GM21529 (cell line): Measurements from ENCODE around the gene MRPS21.
"Not testable (repeated sequence)": the region's sequence is repeated elsewhere in the genome, so short reads cannot be mapped to it uniquely, and the experiment has no call there.

Experiments used
- ATAC-seq: cut with Tn5 transposase; IDR thresholded peaks from one replicate; pipeline ENCODE4 v1.9.1; 2021; ENCODE audit not compliant: unreplicated experiment

Gene MRPS21

DNA sequence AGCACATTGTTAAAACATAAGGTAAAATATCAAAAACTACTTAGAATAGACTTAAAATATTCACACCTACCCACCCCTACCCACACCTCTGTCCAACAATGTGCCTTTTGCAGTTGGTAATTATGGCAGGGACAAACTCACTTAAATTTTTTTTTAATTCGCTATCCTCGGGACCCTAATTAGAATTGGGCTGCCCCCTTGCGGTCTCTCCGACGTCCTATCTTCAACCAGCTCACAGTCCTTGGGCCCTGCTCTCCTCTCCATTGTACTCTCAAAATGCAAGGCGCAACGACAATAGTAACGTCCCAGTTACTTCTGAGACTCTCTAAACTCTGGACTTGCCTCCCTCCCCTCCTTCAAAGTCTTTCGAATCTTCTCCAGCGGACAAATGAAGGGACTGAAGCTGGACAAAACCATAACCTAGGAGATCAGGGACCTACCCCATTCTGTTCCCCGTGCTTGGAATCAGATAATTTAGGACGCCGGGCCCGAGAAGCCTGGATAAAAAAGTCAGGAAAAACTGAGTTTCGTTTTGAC is 12.4 kb upstream of the MRPS21 start:
- no peak for ATAC-seq

DNA sequence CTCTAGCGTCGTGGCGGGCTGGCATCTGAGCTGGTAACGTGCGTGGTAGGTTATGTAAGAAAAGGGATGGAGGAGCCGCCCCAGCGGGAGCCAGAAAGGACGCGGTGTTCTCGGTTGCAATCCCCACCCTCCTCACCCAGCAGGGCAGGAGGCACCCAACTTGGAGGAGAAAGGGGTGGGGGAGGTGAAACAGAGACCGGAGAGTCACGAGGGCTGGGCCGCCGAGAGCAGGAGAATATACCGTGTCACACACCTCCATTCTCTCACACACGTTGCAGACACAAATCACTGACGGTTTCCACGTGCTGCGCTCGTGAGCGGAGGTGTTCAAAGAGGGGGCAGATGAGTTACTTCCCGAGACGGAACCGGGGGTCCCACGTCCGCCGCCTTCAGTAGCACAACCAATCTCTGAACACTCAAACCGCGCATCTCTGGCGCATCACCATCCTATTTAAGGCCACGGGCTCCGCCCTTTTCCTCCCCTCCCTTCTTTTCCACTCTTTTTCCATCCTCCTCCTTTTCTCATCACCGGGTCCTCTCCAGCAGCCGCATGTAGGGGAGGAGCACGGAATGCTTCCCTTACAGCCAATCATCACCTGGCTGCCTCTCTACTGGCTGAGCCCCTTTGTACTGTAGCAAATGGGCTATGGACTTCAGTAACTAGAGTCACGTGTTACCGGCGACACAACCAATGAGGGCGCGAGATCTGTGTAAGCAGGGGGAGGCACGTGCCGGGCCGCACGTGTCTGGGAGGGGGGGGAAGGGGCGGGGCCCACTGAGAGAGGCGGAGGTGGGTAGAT is 11.7 kb upstream of the MRPS21 start, which contains the start of gene CIART:
TSS of gene CIART (plus strand) at position 797 of the 800 bp plus-strand sequence. CDS start 714 bp downstream, outside the sequence.
- ATAC-seq = no peak

DNA sequence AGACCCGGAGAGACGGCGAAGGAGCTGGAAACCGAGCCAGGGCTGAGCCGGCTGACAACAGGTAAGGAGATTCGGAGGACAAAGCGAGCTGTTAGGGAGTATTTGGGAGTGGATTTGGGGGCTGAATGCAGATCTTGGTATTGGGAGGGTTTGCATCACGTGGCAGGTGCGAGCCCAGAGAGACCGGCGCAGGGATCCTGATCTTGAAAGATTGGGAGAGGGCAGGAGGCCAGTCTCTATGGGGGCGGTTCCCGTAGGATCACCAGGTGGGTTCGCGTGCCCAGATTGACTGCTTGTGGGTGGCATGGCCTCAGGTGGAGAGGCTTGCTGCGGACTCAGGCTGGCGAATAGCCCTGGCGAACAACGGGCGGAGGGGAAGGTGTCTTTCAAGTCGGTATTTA is 11.1 kb upstream of the MRPS21 start:
- no peak for ATAC-seq

DNA sequence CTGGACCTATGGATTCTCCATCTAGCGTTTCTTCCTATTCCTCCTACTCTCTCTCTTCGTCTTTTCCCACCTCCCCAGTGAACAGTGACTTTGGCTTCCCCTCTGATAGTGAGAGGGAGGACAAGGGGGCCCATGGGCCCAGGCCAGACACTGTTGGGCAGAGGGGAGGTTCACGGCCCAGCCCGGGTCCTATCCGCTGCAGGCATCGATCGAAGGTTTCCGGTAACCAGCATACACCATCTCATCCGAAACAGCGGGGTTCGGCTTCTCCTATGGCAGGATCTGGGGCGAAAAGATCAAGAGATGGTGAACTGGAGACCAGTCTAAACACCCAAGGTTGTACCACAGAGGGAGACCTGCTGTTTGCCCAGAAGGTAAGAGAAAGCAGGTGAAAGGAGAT is 10.4 kb upstream of the MRPS21 start:
- no peak for ATAC-seq

DNA sequence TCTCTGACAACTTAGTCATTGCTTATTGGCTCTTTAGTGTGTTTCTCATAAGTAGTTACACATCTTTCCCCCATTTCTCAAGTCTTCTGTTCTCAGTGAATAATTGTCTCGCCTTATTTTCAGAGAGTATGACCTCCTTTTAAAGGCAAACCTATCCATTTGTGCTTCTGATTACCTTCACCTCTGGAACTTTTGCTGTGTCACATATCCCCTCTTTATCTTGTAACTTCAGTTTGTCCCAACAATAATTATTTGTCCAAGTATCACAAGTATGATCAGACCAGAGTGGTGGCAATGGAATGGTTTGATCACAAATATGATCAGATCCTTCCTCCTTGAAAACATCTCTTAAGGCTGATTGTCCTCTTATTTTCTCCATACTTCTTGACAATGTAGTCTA is 5.3 kb upstream of the MRPS21 start:
- no peak for ATAC-seq

DNA sequence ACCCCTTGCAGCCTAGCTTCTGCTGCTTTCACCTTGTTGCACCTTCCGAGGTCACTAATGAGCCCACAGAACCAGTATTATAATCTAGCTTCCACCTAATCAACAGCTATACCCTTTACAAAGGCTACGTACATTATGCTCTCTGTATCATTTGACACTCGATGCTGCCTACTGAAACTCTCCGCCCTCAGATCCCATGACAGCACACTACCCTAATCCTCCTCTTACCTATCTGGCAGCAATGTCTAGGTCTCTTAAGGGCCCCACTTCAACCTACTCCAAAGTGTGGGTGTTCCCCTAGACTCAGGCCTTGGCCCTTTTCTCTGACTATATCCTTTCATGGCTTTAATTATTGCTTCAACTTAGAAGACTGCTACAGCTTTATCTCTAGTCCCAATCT is 4.8 kb upstream of the MRPS21 start:
- no peak for ATAC-seq

DNA sequence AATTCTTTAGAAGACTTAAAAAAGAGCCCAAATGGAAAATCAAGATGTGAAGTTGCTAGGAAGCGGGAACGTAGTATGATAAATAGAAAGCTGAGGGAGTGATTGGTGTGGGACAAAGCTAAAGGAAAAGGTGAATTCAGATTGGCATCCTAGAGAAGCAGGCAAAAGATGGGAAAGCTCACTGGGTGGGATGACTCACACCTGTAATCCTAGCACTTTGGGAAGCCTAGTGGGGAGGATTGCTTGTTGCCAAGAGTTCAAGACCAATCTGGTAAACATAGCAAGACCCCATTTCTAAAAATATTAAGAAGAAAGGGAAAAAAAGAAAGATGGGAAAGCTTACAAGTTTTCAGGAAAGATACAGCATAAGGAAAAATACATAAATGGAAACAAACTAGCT is 1.8 kb downstream of the MRPS21 start:
- no peak for ATAC-seq

DNA sequence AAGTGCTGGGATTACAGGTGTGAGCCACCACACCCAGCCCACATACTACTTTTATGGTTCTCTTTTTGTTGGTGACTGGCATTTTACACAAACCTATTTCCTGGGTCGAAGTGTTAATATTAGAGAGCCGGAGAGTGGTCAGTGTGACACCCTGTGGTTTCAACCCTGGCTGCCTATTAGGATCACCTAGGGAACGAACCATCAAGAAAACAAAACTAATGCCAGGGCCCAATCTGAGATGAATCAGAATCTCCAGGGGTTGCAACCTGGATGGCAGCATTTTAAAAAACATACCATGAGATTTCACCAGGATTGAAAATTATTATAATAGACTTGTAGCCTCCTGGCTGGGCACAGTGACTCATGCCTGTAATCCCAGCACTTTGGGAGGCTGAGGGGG is 6.1 kb downstream of the MRPS21 start:
- no peak for ATAC-seq

DNA sequence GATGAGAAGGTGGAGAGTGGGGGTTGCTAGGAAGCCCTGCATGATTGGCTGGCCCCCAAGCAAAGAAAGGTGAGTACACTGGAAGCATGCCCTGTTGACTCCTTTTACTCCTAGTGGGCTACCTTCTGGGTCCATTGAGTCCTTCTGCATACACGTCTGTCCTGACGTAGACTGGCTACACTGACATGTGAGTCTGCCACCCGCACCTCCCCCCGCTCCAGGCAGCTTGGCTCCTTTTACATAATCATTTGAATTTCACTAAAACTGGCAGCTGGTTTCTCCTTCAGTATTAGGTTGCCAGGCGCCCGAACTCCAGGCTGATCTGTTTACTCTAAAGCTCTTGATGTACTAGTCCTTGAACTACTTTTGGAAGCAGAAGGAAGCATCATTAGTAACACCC is 8.7 kb downstream of the MRPS21 start:
- no peak for ATAC-seq

DNA sequence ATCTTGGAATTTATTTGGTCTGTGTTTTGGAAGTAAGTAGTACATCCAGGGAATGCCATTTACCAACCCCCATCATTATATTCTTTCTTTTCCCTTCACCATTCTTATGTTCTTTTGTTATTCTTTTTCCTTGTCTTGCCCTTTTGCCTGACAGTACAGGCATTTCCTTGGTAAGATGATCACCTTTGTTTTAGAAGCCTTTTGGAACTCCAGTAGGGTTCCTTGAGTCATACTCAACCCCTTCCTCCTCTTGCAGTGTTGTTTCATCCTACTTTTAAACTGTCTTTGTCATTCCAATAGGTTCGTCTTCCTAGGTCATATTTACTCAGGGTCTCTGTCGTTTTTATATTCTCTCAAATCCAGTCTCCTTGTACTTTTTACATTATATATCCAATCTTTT is 9.2 kb downstream of the MRPS21 start:
- no peak for ATAC-seq

DNA sequence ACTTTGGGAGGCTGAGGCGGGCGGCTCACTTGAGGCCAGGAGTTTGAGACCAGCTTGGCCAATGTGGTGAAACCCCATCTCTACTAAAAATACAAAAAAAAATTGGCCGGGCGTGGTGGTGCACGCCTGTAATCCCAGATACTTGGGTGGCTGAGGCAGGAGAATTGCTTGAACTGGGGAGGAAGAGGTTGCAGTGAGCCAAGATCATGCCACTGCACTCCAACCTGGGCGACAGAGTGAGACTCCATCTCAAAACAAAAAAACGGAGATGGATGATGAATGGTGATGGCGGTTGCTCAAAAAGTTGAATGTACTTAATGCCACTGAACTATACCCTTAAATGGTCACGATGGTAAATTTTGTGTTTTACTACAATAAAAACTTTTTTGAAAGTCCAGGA is 14.9 kb downstream of the MRPS21 start:
- ATAC-seq = not testable (repeated sequence)

DNA sequence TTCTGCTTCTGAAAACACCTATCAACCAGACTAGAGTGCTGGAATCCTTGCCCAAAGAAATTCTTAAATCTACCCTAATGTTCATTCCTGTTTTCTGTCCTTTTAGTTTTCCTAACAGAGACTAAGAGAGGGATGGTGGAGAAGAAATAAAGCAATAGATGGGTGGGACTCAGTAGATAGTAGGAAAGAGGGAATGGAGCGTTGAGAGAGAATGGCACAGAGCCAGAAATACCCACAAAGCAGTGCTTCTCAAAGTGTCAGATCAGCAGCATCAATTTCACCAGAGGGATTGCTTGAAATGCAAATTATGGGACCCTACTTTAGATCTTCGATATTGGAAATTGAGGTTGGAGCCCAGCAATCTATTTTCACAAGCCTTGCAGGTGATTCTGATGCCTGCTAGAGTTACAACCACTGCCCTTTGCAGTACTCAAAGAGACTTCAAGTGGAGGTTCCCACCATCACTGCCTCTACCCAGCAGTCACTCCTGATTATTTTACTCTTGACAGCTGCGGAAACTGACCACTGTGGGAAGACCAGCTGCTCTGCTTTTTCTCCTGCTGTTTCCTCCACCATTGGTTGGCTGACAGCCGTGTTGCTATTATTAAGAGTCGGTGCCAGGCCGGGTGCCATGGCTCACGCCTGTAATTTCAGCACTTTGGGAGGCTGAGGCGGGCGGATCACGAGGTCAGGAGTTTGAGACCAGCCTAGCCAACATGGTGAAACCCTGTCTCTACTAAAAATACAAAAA is 16.3 kb downstream of the MRPS21 start:
- no peak for ATAC-seq

DNA sequence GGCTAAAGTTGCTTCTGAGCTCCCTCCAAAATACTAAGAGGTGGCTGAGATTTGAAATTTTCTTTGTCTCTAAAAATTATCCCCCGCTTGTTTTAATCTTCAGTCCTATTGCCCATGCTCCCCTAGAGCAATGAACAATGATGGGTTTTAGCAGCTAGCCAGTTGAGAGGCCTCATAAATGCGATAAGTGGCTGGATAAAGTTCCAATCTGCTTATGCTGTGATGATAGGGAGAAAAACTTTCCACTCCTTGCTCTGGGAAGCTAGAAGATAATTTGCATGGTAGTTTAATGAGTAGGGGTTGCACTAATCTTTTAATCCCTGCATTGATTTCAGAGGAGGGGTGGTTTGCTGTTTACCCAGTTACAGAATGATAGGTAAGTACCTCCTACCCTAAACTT is 18.1 kb downstream of the MRPS21 start:
- ATAC-seq = no peak

DNA sequence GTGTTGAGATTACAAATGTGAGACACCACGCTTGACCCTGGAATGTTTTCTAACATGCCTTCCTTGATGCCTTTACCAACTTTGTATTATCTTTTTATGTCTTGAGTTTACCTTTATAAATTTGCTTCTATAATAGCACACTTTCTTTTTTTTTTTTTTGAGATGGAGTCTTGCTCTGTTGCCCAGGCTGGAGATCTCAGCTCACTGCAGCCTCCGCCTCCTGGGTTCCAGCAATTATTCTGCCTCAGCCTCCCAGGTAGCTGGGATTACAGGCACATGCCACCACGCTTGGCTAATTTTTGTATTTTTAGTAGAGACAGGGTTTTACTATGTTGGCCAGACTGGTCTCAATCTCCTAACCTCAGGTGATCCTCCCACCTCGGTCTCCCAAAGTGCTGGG is 21.0 kb downstream of the MRPS21 start:
- ATAC-seq = not testable (repeated sequence)

DNA sequence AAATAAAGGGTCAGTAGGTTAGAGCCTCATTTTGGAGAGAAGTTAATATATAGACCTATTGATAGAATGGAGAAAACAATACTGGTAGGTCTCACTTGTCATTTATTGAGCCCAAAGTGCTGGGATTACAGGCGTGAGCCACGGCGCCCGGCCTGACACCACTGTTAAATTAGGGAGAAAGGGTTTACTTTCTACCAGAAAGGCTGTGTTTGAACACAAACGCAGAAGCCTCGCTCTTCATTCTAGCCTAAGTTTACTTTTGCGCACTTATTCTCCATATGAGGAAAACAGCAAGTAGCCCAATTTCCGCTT is 27.0 kb downstream of the MRPS21 start:
- ATAC-seq = no peak

DNA sequence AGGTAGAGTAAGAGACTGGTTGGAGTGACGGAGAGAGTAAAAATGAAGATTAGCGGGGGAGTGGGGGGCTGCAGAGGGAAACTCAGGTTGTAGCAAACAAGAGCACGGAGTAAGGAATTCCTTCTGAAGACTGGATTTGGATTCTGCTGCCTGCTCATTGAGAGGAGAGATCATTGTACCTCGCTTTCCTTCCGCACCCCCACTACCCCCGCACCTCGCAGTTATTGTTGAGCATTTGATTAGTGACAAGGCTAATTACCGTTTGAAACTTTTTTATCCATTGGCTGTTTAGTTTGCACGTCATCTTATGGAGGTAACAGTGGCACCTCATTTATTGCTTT is 28.1 kb downstream of the MRPS21 start:
- no peak for ATAC-seq

DNA sequence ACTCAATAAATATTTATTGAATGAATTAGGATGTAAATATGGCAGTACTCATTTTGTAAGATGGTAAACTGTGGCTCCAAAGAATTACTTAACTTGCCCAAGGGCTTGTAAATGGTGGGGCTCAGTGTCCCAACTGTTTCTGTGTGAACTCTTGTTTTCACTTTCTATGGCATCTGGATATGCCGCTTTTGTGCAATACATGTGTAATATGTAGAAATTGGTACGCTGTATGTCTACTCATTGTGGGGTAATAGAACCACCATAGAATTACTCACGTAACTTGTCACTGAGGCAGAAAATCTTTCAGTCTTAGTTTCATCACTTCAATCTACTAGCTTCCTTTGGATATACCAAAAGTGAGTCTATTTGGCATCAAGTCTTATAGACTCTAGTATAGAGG is 28.6 kb downstream of the MRPS21 start:
- no peak for ATAC-seq

DNA sequence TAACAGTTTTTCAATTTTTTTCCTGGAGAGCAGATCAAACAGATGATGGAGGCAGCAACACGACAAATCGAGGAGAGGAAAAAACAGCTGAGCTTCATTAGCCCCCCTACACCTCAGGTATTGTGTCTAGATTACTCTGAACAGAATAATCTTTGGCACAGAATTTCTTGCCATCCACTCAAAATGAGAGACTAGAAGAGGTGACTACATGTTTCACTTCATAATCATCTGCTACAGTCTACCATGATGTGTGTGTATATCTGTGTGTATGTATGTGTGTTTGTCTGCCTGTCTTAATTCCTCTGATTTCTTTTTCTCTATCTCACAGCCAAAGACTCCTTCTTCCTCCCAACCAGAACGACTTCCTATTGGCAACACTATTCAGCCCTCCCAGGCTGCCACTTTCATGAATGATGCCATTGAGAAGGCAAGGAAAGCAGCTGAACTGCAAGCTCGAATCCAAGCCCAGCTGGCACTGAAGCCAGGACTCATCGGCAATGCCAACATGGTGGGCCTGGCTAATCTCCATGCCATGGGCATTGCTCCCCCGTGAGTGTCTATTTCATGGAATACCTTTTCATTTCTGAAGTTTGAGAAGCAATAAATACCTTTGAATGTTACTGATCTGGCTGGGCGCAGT is 39.1 kb downstream of the MRPS21 start:
- ATAC-seq = no peak

DNA sequence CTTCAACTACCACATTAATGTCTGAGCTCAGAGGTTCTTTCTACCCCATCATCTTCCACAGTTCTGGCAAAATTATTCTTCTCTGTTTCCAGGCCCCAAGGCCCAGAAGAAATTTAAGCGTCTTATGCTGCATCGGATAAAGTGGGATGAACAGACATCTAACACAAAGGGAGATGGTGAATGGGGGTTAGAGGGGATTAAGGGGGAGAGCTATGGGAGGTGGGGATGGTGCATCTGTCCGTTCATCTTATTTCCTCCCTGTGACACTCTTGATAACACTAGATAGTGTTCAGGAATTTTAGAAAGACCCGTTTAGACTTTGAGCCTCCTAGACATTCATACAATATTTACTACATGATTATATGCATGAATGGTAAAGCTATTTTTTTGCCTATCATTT is 52.7 kb downstream of the MRPS21 start:
- ATAC-seq = no peak

DNA sequence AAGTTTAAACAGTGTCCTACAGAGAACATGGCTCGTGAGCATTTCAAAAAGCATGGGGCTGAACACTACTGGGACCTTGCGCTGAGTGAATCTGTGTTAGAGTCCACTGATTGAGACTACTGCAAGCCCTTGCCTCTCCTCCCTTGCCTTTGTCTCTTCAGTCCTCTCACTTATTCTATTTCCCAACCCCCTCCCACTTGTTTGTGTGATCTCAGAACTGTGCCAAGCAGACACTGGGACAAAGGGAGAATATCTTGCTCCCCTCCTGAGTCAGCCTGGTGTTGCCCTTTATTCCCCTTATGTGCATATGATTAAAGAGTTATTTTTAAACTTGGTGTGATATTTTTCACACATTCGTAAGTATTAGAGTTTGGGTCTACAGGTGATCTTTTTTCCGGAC is 59.2 kb downstream of the MRPS21 start:
- no peak for ATAC-seq
